Measurements from ENCODE around the gene WDR59.

WDR59 gene

DNA sequence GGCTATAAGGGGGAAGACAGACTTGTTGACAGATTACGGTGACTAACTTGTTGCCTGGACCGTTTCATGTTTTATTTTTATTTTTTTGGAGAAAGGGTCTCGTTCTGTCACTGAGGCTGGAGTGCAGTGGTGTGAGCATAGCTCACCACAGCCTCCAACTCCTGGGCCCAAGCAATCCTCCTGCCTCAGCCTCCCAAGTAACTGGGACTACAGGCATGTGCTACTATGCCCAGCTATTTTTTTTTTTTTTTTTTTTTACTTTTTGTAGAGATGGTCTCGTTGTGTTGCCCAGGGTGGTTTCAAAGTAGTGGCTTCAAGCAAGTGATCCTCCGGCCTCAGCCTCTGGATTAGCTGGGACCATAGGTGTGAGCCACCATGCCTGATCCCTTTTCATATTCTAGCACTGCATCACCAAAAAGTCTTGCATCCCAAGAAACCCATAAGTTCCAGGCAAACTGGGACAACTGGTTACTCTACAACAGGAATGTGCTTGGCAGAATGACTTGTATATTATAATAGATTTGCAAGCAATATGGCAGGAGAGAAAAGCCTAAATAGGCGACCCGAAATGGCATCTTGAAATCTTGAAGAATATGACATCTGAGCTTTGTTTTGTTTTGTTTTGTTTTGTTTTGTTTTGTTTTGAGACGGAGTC, 2.2 kb upstream of the WDR59 start:
- no peaks in the 10 kb centered on the region for H3K27me3 ChIP-seq (ENCODE audit: control insufficient read depth in 2 of 2, insufficient read depth in 2 of 2, low read length in 2 of 2)
- H3K4me1 ChIP-seq (ENCODE audit: control insufficient read depth in 2 of 2, insufficient read depth in 2 of 2, low read length in 2 of 2): peaks cover 12 to 15% of the 10 kb centered on the region in 2 donors
- H3K36me3 ChIP-seq (ENCODE audit: control insufficient read depth in 2 of 2, insufficient read depth in 2 of 2, low read length in 2 of 2): no peaks in the 10 kb centered on the region
- no peak overlapping the region for H3K9ac ChIP-seq (ENCODE audit: low read depth in 1 of 2, low read length in 2 of 2)
- H3K4me3 ChIP-seq (ENCODE audit: low read length in 2 of 2): no peak overlapping the region
- no peak overlapping the region for H3K27ac ChIP-seq (ENCODE audit: low read depth in 2 of 2, low read length in 2 of 2)
- no peaks in the 10 kb centered on the region for H3K9me3 ChIP-seq (ENCODE audit: control insufficient read depth in 2 of 2, low read length in 2 of 2)

DNA sequence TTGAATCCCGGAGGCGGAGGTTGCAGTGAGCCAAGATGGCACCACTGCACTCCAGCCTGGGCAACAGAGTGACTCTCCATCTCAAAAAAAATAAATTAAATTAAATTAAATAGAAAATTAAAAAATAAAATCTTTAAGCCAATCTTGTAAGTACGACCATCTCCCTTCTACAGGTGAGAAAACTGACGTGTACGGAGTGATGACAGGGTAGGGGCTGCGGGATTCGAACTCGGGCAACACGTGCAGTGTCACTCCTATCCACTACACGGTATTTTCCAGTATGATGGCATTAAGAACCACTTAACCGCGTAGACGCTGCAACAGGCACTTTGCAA, 762 bp downstream of the WDR59 start:
- Histone ChIP-seq H3K4me1 (ENCODE audit: control insufficient read depth in 2 of 2, insufficient read depth in 2 of 2, low read length in 2 of 2) (peaks cover 2 to 3% of the 10 kb centered on the region in 2 donors), H3K27ac (ENCODE audit: low read depth in 2 of 2, low read length in 2 of 2) (no peak overlapping the region), H3K9me3 (ENCODE audit: control insufficient read depth in 2 of 2, low read length in 2 of 2) (no peaks in the 10 kb centered on the region), H3K36me3 (ENCODE audit: control insufficient read depth in 2 of 2, insufficient read depth in 2 of 2, low read length in 2 of 2) (no peaks in the 10 kb centered on the region), H3K4me3 (ENCODE audit: low read length in 2 of 2) (peak overlapping the region; percentile 97 to 100), H3K9ac (ENCODE audit: low read depth in 1 of 2, low read length in 2 of 2) (peak overlapping the region; percentile 92 to 95), H3K27me3 (ENCODE audit: control insufficient read depth in 2 of 2, insufficient read depth in 2 of 2, low read length in 2 of 2) (no peaks in the 10 kb centered on the region)

DNA sequence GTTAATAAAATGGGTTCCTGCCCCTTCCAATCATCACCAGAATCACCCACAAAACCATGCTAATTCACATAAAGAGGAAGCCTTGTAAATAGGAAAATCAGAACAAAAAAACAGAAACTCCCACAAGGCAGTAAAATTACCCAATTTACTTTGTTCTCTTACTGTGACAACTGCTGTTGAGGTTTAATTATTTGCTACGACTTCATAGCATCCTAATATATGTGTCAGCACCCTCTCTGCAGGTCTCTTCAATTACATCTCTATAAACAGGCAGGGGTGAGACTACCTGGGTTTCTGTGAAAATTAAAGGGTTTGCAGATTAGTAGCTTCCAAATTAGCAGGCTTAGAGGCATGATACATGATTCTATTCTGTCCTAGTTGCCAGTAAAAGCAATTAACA, 2.7 kb downstream of the WDR59 start:
- Histone ChIP-seq H3K4me3 (ENCODE audit: low read length in 2 of 2) (no peak overlapping the region), H3K27me3 (ENCODE audit: control insufficient read depth in 2 of 2, insufficient read depth in 2 of 2, low read length in 2 of 2) (no peaks in the 10 kb centered on the region), H3K4me1 (ENCODE audit: control insufficient read depth in 2 of 2, insufficient read depth in 2 of 2, low read length in 2 of 2) (peaks cover 2 to 3% of the 10 kb centered on the region in 2 donors), H3K36me3 (ENCODE audit: control insufficient read depth in 2 of 2, insufficient read depth in 2 of 2, low read length in 2 of 2) (peaks cover 3 to 4% of the 10 kb centered on the region in 2 donors), H3K9ac (ENCODE audit: low read depth in 1 of 2, low read length in 2 of 2) (no peak overlapping the region), H3K9me3 (ENCODE audit: control insufficient read depth in 2 of 2, low read length in 2 of 2) (no peaks in the 10 kb centered on the region), H3K27ac (ENCODE audit: low read depth in 2 of 2, low read length in 2 of 2) (no peak overlapping the region)

DNA sequence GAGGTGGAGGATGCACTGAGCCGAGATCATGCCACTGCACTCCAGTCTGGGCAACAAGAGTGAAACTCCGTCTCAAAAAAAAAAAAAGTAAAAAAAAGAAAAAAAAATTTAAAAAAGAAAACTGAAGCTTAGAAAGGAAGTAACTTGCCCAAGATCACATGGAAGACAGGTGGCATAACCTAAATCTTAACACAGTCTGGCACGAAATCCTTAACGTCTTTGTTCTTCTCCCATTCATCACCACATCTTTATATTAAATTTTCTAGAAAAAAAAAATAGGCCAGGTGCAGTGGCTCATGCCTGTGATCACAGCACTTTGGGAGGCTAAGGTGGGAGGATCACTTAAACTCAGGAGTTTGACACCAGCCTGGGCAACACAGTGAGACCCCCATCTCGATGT, 9.3 kb downstream of the WDR59 start:
- H3K9ac ChIP-seq (ENCODE audit: low read depth in 1 of 2, low read length in 2 of 2): no peak overlapping the region
- no peak overlapping the region for H3K4me3 ChIP-seq (ENCODE audit: low read length in 2 of 2)
- H3K9me3 ChIP-seq (ENCODE audit: control insufficient read depth in 2 of 2, low read length in 2 of 2): no peaks in the 10 kb centered on the region
- no peak overlapping the region for H3K27ac ChIP-seq (ENCODE audit: low read depth in 2 of 2, low read length in 2 of 2)
- no peaks in the 10 kb centered on the region for H3K4me1 ChIP-seq (ENCODE audit: control insufficient read depth in 2 of 2, insufficient read depth in 2 of 2, low read length in 2 of 2)
- H3K36me3 ChIP-seq (ENCODE audit: control insufficient read depth in 2 of 2, insufficient read depth in 2 of 2, low read length in 2 of 2): peaks cover 4 to 8% of the 10 kb centered on the region in 2 donors
- no peaks in the 10 kb centered on the region for H3K27me3 ChIP-seq (ENCODE audit: control insufficient read depth in 2 of 2, insufficient read depth in 2 of 2, low read length in 2 of 2)

DNA sequence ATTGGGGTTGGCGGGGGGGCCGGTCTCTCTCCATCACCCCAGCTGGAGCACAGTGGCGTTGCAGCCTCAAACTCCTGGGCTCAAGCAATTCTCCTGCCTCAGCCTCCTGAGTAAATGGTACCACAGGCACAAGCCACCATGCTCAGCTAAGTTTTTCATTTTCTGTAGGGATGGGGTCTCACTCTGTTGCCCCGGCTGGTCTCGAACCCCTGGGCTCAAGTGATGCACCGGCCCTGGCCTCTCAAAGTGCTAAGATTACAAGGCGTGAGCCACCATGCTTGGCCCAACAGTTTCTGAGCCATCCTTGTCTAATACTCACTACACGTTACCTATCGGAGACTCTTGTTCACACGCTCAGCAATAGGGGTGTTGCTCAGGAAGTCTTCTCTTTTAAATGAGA, 11.6 kb downstream of the WDR59 start:
- Histone ChIP-seq H3K27me3 (ENCODE audit: control insufficient read depth in 2 of 2, insufficient read depth in 2 of 2, low read length in 2 of 2) (no peaks in the 10 kb centered on the region), H3K4me3 (ENCODE audit: low read length in 2 of 2) (no peak overlapping the region), H3K9ac (ENCODE audit: low read depth in 1 of 2, low read length in 2 of 2) (no peak overlapping the region), H3K4me1 (ENCODE audit: control insufficient read depth in 2 of 2, insufficient read depth in 2 of 2, low read length in 2 of 2) (no peaks in the 10 kb centered on the region), H3K27ac (ENCODE audit: low read depth in 2 of 2, low read length in 2 of 2) (no peak overlapping the region), H3K9me3 (ENCODE audit: control insufficient read depth in 2 of 2, low read length in 2 of 2) (no peaks in the 10 kb centered on the region), H3K36me3 (ENCODE audit: control insufficient read depth in 2 of 2, insufficient read depth in 2 of 2, low read length in 2 of 2) (peaks cover 1 to 8% of the 10 kb centered on the region in 2 donors)

DNA sequence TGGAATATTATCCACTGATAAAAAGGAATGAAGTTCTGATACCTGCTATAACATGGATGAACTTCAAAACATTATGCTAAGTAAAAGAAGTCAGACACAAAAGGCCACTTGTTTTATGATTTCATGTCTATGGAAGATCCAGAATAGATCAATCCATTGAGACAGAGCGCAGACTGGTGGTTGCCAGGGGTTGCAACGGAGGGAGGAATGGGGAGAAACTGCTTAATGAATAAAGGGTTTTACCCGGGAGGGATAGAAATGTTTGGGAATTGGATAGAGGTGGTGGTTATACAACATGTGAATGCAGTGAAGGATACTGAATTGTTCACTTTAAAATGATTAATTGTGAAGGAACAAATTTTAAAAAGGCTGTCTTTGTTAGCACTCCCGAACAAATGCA, 30.2 kb downstream of the WDR59 start:
- H3K36me3 ChIP-seq (ENCODE audit: control insufficient read depth in 2 of 2, insufficient read depth in 2 of 2, low read length in 2 of 2): peaks cover 22 to 36% of the 10 kb centered on the region in 2 donors
- no peak overlapping the region for H3K4me3 ChIP-seq (ENCODE audit: low read length in 2 of 2)
- H3K9me3 ChIP-seq (ENCODE audit: control insufficient read depth in 2 of 2, low read length in 2 of 2): no peaks in the 10 kb centered on the region
- no peaks in the 10 kb centered on the region for H3K27me3 ChIP-seq (ENCODE audit: control insufficient read depth in 2 of 2, insufficient read depth in 2 of 2, low read length in 2 of 2)
- no peak overlapping the region for H3K9ac ChIP-seq (ENCODE audit: low read depth in 1 of 2, low read length in 2 of 2)
- no peak overlapping the region for H3K27ac ChIP-seq (ENCODE audit: low read depth in 2 of 2, low read length in 2 of 2)
- H3K4me1 ChIP-seq (ENCODE audit: control insufficient read depth in 2 of 2, insufficient read depth in 2 of 2, low read length in 2 of 2): no peaks in the 10 kb centered on the region

DNA sequence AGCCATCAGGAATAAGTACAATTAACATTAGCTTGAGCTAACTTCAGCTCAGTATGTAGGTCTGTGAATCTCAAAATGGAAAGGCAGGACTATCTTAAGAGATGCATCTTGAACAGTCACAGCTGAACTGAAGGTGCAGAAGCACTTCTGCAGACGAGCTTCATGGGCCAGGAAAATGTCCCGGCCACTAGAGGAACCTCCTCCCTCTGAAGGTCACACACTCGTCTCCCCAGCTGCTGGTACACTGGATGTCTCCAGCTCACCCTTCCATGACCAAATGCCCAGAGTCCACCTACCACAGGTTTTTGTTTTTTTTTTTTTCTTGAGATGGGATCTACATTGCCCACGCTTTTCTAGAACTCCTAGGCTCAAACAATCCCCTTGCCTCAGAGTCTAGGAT, 33.2 kb downstream of the WDR59 start:
- no peaks in the 10 kb centered on the region for H3K4me1 ChIP-seq (ENCODE audit: control insufficient read depth in 2 of 2, insufficient read depth in 2 of 2, low read length in 2 of 2)
- peaks cover 29 to 54% of the 10 kb centered on the region in 2 donors for H3K36me3 ChIP-seq (ENCODE audit: control insufficient read depth in 2 of 2, insufficient read depth in 2 of 2, low read length in 2 of 2)
- H3K4me3 ChIP-seq (ENCODE audit: low read length in 2 of 2): no peak overlapping the region
- H3K9me3 ChIP-seq (ENCODE audit: control insufficient read depth in 2 of 2, low read length in 2 of 2): no peaks in the 10 kb centered on the region
- H3K9ac ChIP-seq (ENCODE audit: low read depth in 1 of 2, low read length in 2 of 2): no peak overlapping the region
- no peak overlapping the region for H3K27ac ChIP-seq (ENCODE audit: low read depth in 2 of 2, low read length in 2 of 2)
- no peaks in the 10 kb centered on the region for H3K27me3 ChIP-seq (ENCODE audit: control insufficient read depth in 2 of 2, insufficient read depth in 2 of 2, low read length in 2 of 2)

DNA sequence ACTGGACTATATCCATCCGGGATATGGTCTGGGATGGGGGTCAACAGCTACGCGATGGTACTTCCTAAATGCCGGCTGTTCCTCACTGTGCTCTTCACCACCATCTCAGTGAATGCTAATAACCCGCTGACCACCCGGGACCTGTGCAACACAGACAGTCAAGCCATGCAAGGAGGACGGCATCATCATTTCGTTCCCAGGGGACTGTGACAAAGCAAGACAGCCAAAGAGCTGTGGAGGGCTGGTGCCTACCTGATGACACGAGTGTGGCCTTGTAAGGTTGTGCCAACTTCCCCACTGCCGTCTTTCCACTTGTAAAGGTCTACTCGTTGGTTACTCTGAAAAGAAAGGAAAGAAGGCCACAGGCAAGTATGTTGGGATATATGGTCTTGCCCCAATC, 33.7 kb downstream of the WDR59 start:
- no peaks in the 10 kb centered on the region for H3K4me1 ChIP-seq (ENCODE audit: control insufficient read depth in 2 of 2, insufficient read depth in 2 of 2, low read length in 2 of 2)
- H3K27me3 ChIP-seq (ENCODE audit: control insufficient read depth in 2 of 2, insufficient read depth in 2 of 2, low read length in 2 of 2): no peaks in the 10 kb centered on the region
- no peak overlapping the region for H3K9ac ChIP-seq (ENCODE audit: low read depth in 1 of 2, low read length in 2 of 2)
- no peak overlapping the region for H3K27ac ChIP-seq (ENCODE audit: low read depth in 2 of 2, low read length in 2 of 2)
- peaks cover 31 to 51% of the 10 kb centered on the region in 2 donors for H3K36me3 ChIP-seq (ENCODE audit: control insufficient read depth in 2 of 2, insufficient read depth in 2 of 2, low read length in 2 of 2)
- no peak overlapping the region for H3K4me3 ChIP-seq (ENCODE audit: low read length in 2 of 2)
- no peaks in the 10 kb centered on the region for H3K9me3 ChIP-seq (ENCODE audit: control insufficient read depth in 2 of 2, low read length in 2 of 2)

DNA sequence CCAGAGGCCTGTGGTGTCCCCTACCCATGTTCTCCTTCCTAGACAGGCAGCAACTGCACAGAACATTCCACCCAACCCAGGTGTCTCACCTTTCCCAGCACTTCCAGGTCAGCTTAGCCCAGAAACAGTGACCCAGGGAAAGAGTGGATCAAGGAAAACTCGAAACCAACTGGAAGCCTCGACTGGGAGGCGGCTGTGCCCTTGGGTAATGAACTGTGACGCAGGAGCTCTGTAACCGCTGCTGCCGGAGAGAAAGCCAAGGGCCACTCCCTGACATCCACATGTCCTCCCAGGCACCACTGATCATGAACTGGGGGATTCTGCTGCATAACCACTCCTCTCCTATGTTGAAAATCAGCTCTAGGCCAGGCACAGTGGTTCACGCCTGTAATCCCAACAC, 34.4 kb downstream of the WDR59 start:
- no peaks in the 10 kb centered on the region for H3K27me3 ChIP-seq (ENCODE audit: control insufficient read depth in 2 of 2, insufficient read depth in 2 of 2, low read length in 2 of 2)
- no peak overlapping the region for H3K9ac ChIP-seq (ENCODE audit: low read depth in 1 of 2, low read length in 2 of 2)
- H3K9me3 ChIP-seq (ENCODE audit: control insufficient read depth in 2 of 2, low read length in 2 of 2): no peaks in the 10 kb centered on the region
- no peak overlapping the region for H3K27ac ChIP-seq (ENCODE audit: low read depth in 2 of 2, low read length in 2 of 2)
- no peaks in the 10 kb centered on the region for H3K4me1 ChIP-seq (ENCODE audit: control insufficient read depth in 2 of 2, insufficient read depth in 2 of 2, low read length in 2 of 2)
- peaks cover 31 to 47% of the 10 kb centered on the region in 2 donors for H3K36me3 ChIP-seq (ENCODE audit: control insufficient read depth in 2 of 2, insufficient read depth in 2 of 2, low read length in 2 of 2)
- H3K4me3 ChIP-seq (ENCODE audit: low read length in 2 of 2): no peak overlapping the region

DNA sequence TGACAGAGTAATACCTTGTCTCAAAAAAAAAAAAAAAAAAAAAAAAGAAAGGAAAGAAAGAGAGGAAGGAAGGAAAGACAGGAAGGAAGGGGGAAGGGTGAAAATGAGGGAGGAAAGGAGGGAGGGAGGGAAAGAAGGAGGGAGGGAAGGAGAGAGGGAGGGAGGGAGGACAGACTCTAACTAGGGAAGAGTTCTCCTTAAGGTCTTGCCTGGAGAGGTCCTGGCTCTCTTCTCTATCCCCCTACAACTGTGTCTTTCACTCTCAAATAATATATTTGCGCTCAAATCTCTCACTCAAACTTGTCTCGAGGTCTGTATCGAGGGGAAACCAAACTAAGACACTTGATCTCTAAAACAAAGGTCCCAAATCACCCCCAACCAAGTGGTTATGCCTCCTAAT, 35.6 kb downstream of the WDR59 start:
- Histone ChIP-seq H3K4me1 (ENCODE audit: control insufficient read depth in 2 of 2, insufficient read depth in 2 of 2, low read length in 2 of 2) (no peaks in the 10 kb centered on the region), H3K27ac (ENCODE audit: low read depth in 2 of 2, low read length in 2 of 2) (no peak overlapping the region), H3K27me3 (ENCODE audit: control insufficient read depth in 2 of 2, insufficient read depth in 2 of 2, low read length in 2 of 2) (no peaks in the 10 kb centered on the region), H3K9me3 (ENCODE audit: control insufficient read depth in 2 of 2, low read length in 2 of 2) (no peaks in the 10 kb centered on the region), H3K4me3 (ENCODE audit: low read length in 2 of 2) (no peak overlapping the region), H3K36me3 (ENCODE audit: control insufficient read depth in 2 of 2, insufficient read depth in 2 of 2, low read length in 2 of 2) (peaks cover 35 to 45% of the 10 kb centered on the region in 2 donors), H3K9ac (ENCODE audit: low read depth in 1 of 2, low read length in 2 of 2) (no peak overlapping the region)

DNA sequence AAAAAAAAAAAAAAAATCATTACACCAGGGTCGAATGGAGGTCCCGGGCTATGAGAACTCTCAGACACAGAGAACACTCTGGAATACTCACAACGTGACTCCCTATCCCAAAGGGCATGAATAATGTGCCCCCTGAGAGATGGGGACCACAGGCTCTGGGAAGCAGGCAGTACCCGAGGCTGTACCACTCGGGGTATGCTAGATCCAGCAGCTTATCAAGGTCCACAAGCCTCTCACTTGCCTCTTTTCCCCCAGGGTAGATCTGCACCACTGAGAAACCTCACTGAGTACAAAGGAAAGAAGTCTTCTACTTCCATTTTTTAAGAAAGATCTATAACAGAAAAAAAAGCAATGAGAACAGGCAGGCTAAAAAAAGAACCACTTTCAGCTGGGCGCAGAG, 40.5 kb downstream of the WDR59 start:
- Histone ChIP-seq H3K27me3 (ENCODE audit: control insufficient read depth in 2 of 2, insufficient read depth in 2 of 2, low read length in 2 of 2) (no peaks in the 10 kb centered on the region), H3K9me3 (ENCODE audit: control insufficient read depth in 2 of 2, low read length in 2 of 2) (no peaks in the 10 kb centered on the region), H3K36me3 (ENCODE audit: control insufficient read depth in 2 of 2, insufficient read depth in 2 of 2, low read length in 2 of 2) (peaks cover 39 to 56% of the 10 kb centered on the region in 2 donors), H3K9ac (ENCODE audit: low read depth in 1 of 2, low read length in 2 of 2) (no peak overlapping the region), H3K4me1 (ENCODE audit: control insufficient read depth in 2 of 2, insufficient read depth in 2 of 2, low read length in 2 of 2) (no peaks in the 10 kb centered on the region), H3K4me3 (ENCODE audit: low read length in 2 of 2) (no peak overlapping the region), H3K27ac (ENCODE audit: low read depth in 2 of 2, low read length in 2 of 2) (no peak overlapping the region)

Measured in mucosa of rectum (tissue), 2 donors.